ENCODE measurements around the gene SLC25A39.
"Not testable (repeated sequence)": the region's sequence is repeated elsewhere in the genome, so short reads cannot be mapped to it uniquely, and the experiment has no call there.

Gene SLC25A39

DNA sequence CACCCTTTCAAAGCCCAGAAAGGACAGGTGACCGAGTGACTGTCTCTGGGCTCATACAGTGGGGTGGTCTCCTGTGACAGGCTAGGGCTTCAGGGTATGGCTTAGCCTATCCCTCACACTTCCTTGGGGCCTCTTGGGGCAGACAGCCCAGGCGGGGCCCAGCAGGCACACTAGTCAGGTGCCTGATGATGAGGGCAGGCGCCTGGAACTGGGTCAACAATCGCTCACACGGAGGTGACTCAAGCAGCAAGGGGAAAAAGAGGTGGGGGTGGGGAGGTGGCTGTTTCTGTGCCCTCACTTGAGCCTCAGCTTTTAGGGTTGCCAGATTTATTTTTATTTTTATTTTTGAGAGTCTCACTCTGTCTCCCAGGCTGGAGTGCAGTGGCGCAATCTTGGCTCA is 14.1 kb upstream of the SLC25A39 start:
- in situ Hi-C loops (cut with MboI; ENCODE audit: low pct_unique_long_range_greater_than_20kb, low sequenced_read_pairs, unreplicated experiment) = no loop called here
- no peak for DNase-seq (ENCODE audit: low spot score)
- TF ChIP-seq, protein P1, sequence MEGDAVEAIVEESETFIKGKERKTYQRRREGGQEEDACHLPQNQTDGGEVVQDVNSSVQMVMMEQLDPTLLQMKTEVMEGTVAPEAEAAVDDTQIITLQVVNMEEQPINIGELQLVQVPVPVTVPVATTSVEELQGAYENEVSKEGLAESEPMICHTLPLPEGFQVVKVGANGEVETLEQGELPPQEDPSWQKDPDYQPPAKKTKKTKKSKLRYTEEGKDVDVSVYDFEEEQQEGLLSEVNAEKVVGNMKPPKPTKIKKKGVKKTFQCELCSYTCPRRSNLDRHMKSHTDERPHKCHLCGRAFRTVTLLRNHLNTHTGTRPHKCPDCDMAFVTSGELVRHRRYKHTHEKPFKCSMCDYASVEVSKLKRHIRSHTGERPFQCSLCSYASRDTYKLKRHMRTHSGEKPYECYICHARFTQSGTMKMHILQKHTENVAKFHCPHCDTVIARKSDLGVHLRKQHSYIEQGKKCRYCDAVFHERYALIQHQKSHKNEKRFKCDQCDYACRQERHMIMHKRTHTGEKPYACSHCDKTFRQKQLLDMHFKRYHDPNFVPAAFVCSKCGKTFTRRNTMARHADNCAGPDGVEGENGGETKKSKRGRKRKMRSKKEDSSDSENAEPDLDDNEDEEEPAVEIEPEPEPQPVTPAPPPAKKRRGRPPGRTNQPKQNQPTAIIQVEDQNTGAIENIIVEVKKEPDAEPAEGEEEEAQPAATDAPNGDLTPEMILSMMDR (IDR thresholded peaks at IDR 0.05; ENCODE audit: extremely low read depth, insufficient read depth, missing control alignments) = no peak

DNA sequence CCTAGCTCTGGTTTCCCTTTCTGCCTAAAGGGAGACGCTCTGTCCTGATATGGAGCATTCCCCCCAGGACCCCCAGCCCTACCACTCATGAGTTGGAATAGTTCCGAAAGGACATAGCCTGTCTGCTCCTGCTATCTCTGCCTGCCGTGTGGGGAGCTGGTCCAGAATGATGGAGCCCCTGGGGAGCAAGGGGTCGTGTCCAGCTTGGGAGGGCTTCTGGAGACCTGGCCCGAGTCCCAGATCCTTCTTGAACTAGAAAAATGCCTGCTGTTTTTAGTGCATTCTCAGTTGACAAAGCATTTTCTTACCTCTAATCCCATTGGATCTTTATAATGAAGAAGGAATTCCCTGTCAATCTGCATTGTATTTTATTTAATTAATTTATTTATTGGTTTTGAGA is 11.3 kb upstream of the SLC25A39 start:
- in situ Hi-C loops (cut with MboI; ENCODE audit: low pct_unique_long_range_greater_than_20kb, low sequenced_read_pairs, unreplicated experiment) = no loop called here
- TF ChIP-seq, protein P1 (IDR thresholded peaks at IDR 0.05; ENCODE audit: extremely low read depth, insufficient read depth, missing control alignments) = no peak
- DNase-seq (ENCODE audit: low spot score) = no peak

DNA sequence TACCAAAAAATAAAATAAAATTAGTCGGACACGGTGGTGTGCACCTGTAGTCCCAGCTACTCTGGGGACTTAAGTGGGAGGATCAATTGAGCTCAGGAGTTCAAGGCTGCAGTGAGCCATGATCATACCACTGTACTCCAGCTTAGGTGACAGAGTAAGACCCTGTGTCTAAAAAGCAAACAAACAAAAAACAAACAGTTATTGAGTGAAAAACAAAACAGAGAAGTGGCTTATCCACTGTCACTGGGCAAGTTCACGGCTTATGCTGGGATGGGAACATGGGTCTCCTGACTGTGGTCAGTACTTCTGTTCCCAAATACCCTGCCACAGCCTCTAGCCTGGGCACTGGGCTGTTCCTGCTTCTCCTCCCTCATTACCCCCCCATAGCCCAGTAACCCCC is 10.9 kb upstream of the SLC25A39 start:
- in situ Hi-C loops (cut with MboI; ENCODE audit: low pct_unique_long_range_greater_than_20kb, low sequenced_read_pairs, unreplicated experiment) = no loop called here
- no peak for DNase-seq (ENCODE audit: low spot score)
- TF ChIP-seq, protein P1 (IDR thresholded peaks at IDR 0.05; ENCODE audit: extremely low read depth, insufficient read depth, missing control alignments) = no peak

DNA sequence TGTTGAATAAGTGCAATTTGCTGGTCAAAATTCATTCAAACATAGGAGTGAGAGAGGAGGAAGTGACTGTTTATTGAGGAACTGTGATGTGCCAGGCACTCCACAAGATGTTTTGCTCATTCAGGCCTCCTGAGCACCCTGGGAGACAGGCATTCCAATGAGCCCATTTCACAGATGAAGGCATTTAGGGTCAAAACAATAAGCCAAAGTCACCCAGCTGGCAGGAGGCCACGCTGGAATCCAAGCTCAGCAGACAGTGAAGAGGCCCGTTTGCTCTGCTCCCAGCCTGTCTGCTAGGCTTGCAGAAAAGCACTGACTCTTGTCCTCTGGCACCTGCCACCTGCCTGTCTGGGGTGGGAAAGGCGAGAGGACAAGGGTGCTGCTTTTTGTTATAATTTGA is 10.1 kb upstream of the SLC25A39 start:
- in situ Hi-C loops (cut with MboI; ENCODE audit: low pct_unique_long_range_greater_than_20kb, low sequenced_read_pairs, unreplicated experiment) = no loop called here
- no peak for DNase-seq (ENCODE audit: low spot score)
- TF ChIP-seq, protein P1 (IDR thresholded peaks at IDR 0.05; ENCODE audit: extremely low read depth, insufficient read depth, missing control alignments) = no peak

DNA sequence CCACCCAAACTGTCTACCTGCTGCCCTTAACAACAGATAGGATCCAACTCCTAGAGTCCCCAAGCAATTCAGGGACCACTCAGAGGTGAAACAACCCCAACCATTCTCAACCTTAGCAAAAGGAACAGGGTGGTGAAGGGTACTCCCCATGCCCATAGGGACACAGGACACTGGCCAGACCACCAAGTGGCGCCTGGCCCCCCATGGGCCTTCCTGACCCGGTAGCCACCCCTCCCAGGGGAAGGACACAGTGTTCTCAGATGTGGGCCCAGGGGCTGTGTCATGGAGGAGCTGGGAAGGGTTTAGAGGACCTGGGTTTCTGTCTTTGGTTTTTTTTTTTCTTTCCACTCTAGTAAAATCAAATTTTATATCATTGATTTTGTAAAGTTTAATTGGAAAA is 9.7 kb upstream of the SLC25A39 start:
- DNase-seq (ENCODE audit: low spot score) = no peak
- in situ Hi-C loops (cut with MboI; ENCODE audit: low pct_unique_long_range_greater_than_20kb, low sequenced_read_pairs, unreplicated experiment) = no loop called here
- TF ChIP-seq, protein P1 (IDR thresholded peaks at IDR 0.05; ENCODE audit: extremely low read depth, insufficient read depth, missing control alignments) = no peak

DNA sequence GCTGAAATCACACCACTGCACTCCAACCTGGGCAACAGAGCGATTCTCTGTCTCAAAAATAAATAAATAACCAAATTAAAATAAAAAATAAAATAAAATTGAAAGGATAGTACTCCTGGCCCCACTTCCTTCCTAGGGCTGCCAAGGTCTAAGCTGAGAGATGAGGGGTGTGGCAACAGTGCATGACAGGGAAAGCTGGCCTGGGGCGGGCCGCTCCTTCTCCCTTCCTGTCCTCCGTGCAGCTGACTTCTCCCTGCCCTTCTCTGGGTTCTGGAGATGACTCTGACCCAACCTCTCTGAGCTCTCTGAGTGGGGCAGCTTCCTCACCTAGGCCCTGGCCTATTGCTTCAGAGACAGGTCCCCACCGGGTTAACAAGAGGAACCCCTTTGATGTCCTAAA is 8.7 kb upstream of the SLC25A39 start:
- no peak for DNase-seq (ENCODE audit: low spot score)
- TF ChIP-seq, protein P1 (IDR thresholded peaks at IDR 0.05; ENCODE audit: extremely low read depth, insufficient read depth, missing control alignments) = no peak
- in situ Hi-C loops (cut with MboI; ENCODE audit: low pct_unique_long_range_greater_than_20kb, low sequenced_read_pairs, unreplicated experiment) = no loop called here

DNA sequence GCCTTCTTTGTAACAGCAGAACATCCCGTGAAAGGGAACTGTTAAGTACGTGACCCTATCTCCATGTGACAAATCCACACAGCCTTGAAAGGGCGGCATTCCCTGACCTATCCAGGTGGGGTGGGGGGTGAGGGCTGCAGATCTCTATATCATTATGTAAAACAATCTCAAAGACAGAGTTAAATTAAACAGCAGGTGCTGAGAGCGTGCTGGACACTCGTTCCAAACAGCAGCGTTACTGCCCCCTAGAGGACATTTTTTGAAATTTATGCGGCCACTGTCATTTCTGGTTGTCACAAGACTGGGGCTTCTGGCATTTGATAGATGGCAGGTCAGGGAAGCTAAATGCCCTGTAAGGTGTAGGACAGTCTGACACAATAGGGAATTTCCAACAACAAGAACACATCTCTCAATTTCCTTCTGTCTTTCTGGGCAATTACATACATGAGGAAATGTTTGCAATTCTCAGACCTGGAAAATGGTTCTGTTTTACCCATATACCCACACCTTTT is 6.7 kb upstream of the SLC25A39 start:
- in situ Hi-C loops (cut with MboI; ENCODE audit: low pct_unique_long_range_greater_than_20kb, low sequenced_read_pairs, unreplicated experiment) = no loop called here

DNA sequence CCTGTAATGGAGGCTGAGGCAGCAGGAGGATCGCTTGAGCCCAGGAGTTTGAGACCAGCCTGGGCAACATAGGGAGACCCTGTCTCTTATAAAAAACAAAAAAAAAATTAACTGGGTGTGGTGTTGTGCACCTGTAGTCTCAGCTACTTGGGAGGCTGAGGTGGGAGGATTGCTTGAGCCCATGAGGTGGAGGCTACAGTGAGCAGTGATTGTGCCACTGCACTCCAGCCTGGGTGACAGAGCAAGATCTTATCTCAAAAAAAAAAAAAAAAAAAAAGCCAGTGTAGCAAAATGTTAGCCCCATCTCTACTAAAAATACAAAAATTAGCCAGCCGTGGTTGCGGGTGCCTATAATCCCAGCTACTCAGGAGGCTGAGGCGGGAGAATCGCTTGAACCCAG is 5.6 kb upstream of the SLC25A39 start:
- DNase-seq (ENCODE audit: low spot score); in situ Hi-C loops (cut with MboI; ENCODE audit: low pct_unique_long_range_greater_than_20kb, low sequenced_read_pairs, unreplicated experiment): not testable (repeated sequence)

More for the DNA sequence above, 6.7 kb upstream of the SLC25A39 start:
- DNase-seq (ENCODE audit: low spot score) = peak; percentile 77
- TF ChIP-seq, protein P1 (IDR thresholded peaks at IDR 0.05; ENCODE audit: extremely low read depth, insufficient read depth, missing control alignments) = peak; percentile 70

DNA sequence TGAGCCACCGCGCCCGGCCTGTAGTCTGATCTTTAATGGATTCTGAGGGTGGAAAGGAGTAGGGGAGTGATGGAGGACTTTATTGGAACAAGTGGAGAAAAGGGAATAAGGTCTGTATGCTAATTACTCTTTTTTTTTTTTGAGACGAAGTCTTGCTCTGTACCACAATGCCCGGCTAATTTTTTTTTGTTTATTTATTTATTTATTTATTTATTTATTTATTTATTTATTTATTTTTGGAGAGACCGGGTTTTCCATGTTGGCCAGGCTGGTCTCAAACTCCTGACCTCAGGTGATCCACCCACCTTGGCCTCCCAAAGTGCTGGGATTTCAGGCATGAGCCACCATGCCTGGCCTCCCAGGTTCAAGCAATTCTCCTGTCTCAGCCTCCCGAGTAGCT is 4.9 kb upstream of the SLC25A39 start:
- in situ Hi-C loops (cut with MboI; ENCODE audit: low pct_unique_long_range_greater_than_20kb, low sequenced_read_pairs, unreplicated experiment) = loop anchor here (5.0 kb wide), 1 partner anchor 127 kb away; no protein-coding TSS in a partner anchor
- DNase-seq (ENCODE audit: low spot score) = not testable (repeated sequence)
